PFSK-1 (cell line): ENCODE measurements around the gene SNRNP48.

Experiments used
- FOXP2 ChIP-seq: optimal IDR thresholded peaks from 2 replicates; pipeline ENCODE3; 2011; ENCODE audit warnings: borderline replicate concordance, control low read depth, inconsistent platforms; ENCODE audit not compliant: insufficient read depth; ENCODE audit errors: extremely low read length, extremely low read depth
- POLR2AphosphoS5 ChIP-seq: IDR thresholded peaks from 2 replicates; pipeline ENCODE4 v1.6.1; 2012; ENCODE audit warnings: low read depth, mild to moderate bottlenecking, control low read depth, low read length, moderate library complexity
- SIN3A ChIP-seq: IDR thresholded peaks from 2 replicates; pipeline ENCODE4 v1.6.1; 2012; ENCODE audit warnings: mild to moderate bottlenecking, low read length, moderate library complexity, borderline replicate concordance; ENCODE audit not compliant: insufficient read depth
- TAF1 ChIP-seq: IDR thresholded peaks from 2 replicates; pipeline ENCODE4 v1.6.1; 2012; ENCODE audit warnings: low read length, control low read depth, borderline replicate concordance; ENCODE audit not compliant: insufficient read depth
- TF ChIP-seq, protein P1 (sequence below), 2 experiments: IDR thresholded peaks; 2 replicates each; pipeline versions ENCODE4 v1.6.1 to v1.8.0; 2011 to 2012; ENCODE audit warnings: low read depth in 2 of 2, low read length in 2 of 2, control low read depth in 1 of 2, inconsistent platforms in 1 of 2, mild to moderate bottlenecking in 1 of 2, moderate library complexity in 1 of 2; ENCODE audit not compliant: insufficient read depth in 1 of 2

SNRNP48 gene

DNA sequence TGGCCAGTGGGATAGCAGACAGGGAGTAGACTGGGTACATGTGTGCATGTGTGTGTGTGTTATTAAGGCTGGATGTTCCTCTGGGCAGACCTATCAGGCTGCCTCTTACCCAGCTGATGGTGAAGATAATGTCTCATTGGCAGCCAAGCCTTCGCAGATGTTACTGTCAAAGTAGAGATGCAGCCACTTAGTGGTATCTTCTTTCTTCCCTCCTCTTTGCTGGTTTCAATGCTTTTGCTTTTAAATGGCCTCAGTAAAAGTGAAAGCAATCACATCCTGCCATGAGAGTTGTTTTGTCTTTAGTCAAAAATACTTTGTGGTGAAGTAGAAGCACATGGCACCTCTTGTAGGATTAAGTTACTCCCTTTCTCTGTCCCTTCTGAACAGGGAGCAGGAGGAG is 57.5 kb downstream of the SNRNP48 start:
- no peak for TF ChIP-seq SIN3A
- TF ChIP-seq, protein P1, sequence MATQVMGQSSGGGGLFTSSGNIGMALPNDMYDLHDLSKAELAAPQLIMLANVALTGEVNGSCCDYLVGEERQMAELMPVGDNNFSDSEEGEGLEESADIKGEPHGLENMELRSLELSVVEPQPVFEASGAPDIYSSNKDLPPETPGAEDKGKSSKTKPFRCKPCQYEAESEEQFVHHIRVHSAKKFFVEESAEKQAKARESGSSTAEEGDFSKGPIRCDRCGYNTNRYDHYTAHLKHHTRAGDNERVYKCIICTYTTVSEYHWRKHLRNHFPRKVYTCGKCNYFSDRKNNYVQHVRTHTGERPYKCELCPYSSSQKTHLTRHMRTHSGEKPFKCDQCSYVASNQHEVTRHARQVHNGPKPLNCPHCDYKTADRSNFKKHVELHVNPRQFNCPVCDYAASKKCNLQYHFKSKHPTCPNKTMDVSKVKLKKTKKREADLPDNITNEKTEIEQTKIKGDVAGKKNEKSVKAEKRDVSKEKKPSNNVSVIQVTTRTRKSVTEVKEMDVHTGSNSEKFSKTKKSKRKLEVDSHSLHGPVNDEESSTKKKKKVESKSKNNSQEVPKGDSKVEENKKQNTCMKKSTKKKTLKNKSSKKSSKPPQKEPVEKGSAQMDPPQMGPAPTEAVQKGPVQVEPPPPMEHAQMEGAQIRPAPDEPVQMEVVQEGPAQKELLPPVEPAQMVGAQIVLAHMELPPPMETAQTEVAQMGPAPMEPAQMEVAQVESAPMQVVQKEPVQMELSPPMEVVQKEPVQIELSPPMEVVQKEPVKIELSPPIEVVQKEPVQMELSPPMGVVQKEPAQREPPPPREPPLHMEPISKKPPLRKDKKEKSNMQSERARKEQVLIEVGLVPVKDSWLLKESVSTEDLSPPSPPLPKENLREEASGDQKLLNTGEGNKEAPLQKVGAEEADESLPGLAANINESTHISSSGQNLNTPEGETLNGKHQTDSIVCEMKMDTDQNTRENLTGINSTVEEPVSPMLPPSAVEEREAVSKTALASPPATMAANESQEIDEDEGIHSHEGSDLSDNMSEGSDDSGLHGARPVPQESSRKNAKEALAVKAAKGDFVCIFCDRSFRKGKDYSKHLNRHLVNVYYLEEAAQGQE (IDR thresholded peaks at IDR 0.05; ENCODE audit: insufficient read depth in 1 of 2, low read depth in 2 of 2, low read length in 2 of 2) = no peak
- TF ChIP-seq POLR2AphosphoS5 = no peak
- no peak for TF ChIP-seq FOXP2
- no peak for TF ChIP-seq TAF1

DNA sequence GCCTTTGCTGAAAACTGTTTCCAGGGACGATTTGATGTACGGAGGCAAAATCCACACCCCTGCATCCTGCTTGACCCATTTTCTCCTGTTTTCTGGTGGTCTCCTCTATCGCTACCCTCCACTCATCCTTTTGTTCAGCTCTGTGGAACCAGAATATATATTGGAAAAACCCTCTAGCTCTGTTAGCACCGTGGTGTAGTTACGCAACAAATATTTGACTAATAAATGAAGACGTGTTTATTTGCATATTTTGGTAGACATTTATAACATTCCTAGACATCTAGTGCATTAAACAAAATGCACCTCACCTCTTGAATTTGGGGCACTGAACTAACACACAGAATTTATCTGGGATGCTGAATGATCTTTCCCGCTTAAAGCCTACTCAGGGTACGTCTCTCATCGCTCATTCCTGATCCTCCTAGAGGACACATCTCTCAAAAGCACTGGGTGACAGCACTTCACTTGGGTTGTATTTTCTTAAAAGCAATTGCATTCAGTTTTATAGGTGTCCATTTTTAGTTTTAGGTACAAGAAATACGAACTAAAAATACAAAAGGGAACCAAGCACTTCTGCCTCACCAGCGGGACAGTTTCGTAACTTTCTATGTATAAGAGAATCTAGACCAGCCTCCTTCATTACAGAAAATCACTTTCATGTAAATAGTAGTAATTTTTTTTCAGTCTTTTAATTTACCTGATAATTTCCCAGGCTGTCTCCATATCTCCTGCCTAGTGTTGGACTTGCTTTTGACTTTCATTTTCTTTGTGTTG is 59.2 kb downstream of the SNRNP48 start:
- TF ChIP-seq FOXP2 = no peak
- TF ChIP-seq TAF1 = no peak
- TF ChIP-seq SIN3A = no peak
- no peak for TF ChIP-seq POLR2AphosphoS5
- TF ChIP-seq, protein P1 (IDR thresholded peaks at IDR 0.05; ENCODE audit: insufficient read depth in 1 of 2, low read depth in 2 of 2, low read length in 2 of 2) = no peak

DNA sequence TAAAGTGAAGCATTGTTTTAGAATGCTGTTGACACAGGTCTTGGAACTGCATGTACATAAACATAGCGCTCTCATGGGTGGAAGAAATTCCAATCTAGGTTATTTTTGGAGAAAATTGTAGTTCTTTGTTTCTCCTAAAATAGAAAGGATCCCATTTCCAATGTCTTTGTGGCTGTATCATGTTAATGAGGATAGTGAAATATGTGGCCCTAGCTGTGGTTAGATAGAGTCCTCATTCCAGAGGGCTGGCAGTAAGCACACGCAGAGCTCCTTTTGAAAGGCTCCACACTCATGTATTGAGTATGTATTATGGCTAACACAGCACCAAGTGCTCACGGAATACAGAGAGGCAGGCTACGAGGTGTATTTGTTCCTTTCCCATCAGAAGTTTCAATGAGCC is 60.9 kb downstream of the SNRNP48 start:
- TF ChIP-seq, protein P1 (IDR thresholded peaks at IDR 0.05; ENCODE audit: insufficient read depth in 1 of 2, low read depth in 2 of 2, low read length in 2 of 2) = no peak
- no peak for TF ChIP-seq POLR2AphosphoS5
- TF ChIP-seq TAF1 = no peak
- TF ChIP-seq FOXP2 = no peak
- TF ChIP-seq SIN3A = no peak

DNA sequence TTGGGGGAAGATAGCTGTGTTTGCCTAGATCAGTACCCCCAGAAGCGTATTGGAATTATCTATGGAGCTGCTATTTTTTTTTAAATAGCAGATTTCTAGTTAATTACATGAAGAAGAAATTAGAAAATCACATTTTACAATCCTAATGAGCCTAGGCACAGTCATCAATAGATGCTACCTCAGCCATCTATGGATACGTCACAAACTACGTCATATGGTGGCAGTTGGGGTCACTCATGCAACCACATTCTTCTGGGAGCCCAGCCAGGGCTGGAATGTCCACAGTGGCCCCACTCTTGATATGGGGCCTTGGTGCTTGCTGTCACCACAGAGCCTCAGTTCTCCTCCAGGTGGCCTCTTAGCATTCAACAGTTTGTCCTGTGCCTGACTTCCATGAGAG is 63.0 kb downstream of the SNRNP48 start:
- no peak for TF ChIP-seq TAF1
- no peak for TF ChIP-seq FOXP2
- no peak for TF ChIP-seq SIN3A
- TF ChIP-seq POLR2AphosphoS5 = no peak
- TF ChIP-seq, protein P1 (IDR thresholded peaks at IDR 0.05; ENCODE audit: insufficient read depth in 1 of 2, low read depth in 2 of 2, low read length in 2 of 2) = no peak

DNA sequence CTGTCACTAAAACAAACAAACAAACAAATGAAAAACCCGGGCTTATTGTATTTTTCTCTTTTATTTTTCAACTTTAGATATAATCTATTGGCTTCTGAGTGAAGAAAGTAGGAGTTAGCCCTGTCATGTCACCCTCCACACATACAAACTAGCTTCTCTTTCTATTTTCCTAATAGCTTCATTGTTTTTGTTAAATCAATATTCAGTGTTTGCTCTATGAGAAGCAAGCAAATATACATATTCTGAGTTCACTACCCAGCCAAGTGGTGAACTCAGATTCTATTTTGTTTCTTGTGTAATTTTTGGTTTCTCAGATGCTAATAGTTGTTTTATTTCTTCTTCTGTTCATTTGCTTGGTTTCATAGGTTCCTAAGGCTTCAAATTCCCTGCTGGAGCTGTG is 66.4 kb downstream of the SNRNP48 start:
- TF ChIP-seq, protein P1 (IDR thresholded peaks at IDR 0.05; ENCODE audit: insufficient read depth in 1 of 2, low read depth in 2 of 2, low read length in 2 of 2) = no peak
- TF ChIP-seq POLR2AphosphoS5 (no peak), FOXP2 (no peak), TAF1 (no peak), SIN3A (no peak)
